GM06990 (cell line): Measurements from ENCODE around the gene RERE.

Experiments used
- DNase-seq: peaks from one replicate; pipeline ENCODE4 v3.0.0-alpha.2; 2011; ENCODE audit not compliant: insufficient read length; ENCODE audit errors: extremely low read depth
- H3K27me3 ChIP-seq: replicated peaks from 2 replicates; pipeline ENCODE4 v1.6.0; 2011; ENCODE audit warnings: low read length; ENCODE audit not compliant: control insufficient read depth, insufficient read depth
- H3K36me3 ChIP-seq: 2 replicates; pipeline ENCODE4 v1.5.1; 2011; ENCODE audit warnings: low read length; ENCODE audit not compliant: control insufficient read depth, insufficient read depth
- H3K4me3 ChIP-seq: replicated peaks from 2 replicates; pipeline ENCODE4 v1.5.1; 2011; ENCODE audit warnings: low read depth, mild to moderate bottlenecking, control low read depth, low read length
- CTCF ChIP-seq: IDR thresholded peaks from 2 replicates; pipeline ENCODE4 v1.5.1; 2011; ENCODE audit warnings: low read length, control low read depth, mild to moderate bottlenecking, inconsistent platforms; ENCODE audit not compliant: insufficient read depth, poor library complexity, severe bottlenecking

The RERE gene

GRCh38 chr1:8435569-8436071 is 381.8 kb downstream of the RERE start:
- H3K4me3 ChIP-seq: no peak overlapping the region
- DNase-seq: no peak

GRCh38 chr1:8434101-8434500 is 383.3 kb downstream of the RERE start:
- DNase-seq: no peak
- no peak overlapping the region for H3K4me3 ChIP-seq
- no peaks in the 10 kb centered on the region for H3K27me3 ChIP-seq
- no peak for TF ChIP-seq CTCF
- no peaks in the 10 kb centered on the region for H3K36me3 ChIP-seq

More at GRCh38 chr1:8435569-8436071, 381.8 kb downstream of the RERE start:
- Histone ChIP-seq H3K27me3 (no peaks in the 10 kb centered on the region), H3K36me3 (no peaks in the 10 kb centered on the region)
- TF ChIP-seq CTCF: no peak

GRCh38 chr1:8431784-8432183 is 385.7 kb downstream of the RERE start:
- Histone ChIP-seq H3K36me3 (no peaks in the 10 kb centered on the region; the same call in 1 of the 2 replicates), H3K27me3 (no peaks in the 10 kb centered on the region), H3K4me3 (no peak overlapping the region)
- DNase-seq: no peak
- no peak for TF ChIP-seq CTCF

GRCh38 chr1:8431019-8431418 is 386.4 kb downstream of the RERE start:
- Histone ChIP-seq H3K36me3 (no peaks in the 10 kb centered on the region; the same call in 1 of the 2 replicates), H3K27me3 (no peaks in the 10 kb centered on the region), H3K4me3 (no peak overlapping the region)
- peak; percentile 39 for TF ChIP-seq CTCF
- no peak for DNase-seq

GRCh38 chr1:8430476-8430875 is 387.0 kb downstream of the RERE start:
- TF ChIP-seq CTCF: no peak
- H3K4me3 ChIP-seq: no peak overlapping the region
- no peaks in the 10 kb centered on the region for H3K27me3 ChIP-seq
- peaks cover under 1% of the 10 kb centered on the region for H3K36me3 ChIP-seq
- DNase-seq: no peak

GRCh38 chr1:8429549-8430110 is 387.8 kb downstream of the RERE start:
- H3K4me3 ChIP-seq: no peak overlapping the region
- peaks cover 1% of the 10 kb centered on the region for H3K36me3 ChIP-seq
- H3K27me3 ChIP-seq: no peaks in the 10 kb centered on the region
- TF ChIP-seq CTCF: no peak
- no peak for DNase-seq
